Measurements from ENCODE around the gene PNPLA6.
"Not testable (repeated sequence)": the region's sequence is repeated elsewhere in the genome, so short reads cannot be mapped to it uniquely, and the experiment has no call there.

The PNPLA6 gene

DNA sequence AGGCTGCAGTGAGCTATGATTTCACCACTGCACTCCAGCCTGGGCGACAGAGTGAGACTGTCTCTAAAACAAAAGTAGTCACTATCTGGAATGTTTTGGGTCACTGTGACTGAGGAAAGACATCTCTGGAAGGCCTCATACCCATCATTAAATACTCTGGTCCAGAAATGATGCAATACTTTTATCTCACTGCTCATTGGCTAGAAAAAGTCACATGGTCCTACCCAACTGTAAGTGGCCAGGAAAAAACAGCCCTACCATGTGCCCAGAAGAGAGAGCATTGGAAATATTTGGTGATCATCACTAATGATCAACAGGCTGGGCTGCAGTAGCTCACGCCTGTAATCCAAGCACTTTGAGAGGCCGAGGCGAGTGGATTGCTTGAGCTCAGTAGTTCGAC is 29.8 kb downstream of the PNPLA6 start:
- FAIRE-seq (no peak), DNase-seq (ENCODE audit: insufficient read length, low spot score) (no peak)
- TF ChIP-seq, protein P1, sequence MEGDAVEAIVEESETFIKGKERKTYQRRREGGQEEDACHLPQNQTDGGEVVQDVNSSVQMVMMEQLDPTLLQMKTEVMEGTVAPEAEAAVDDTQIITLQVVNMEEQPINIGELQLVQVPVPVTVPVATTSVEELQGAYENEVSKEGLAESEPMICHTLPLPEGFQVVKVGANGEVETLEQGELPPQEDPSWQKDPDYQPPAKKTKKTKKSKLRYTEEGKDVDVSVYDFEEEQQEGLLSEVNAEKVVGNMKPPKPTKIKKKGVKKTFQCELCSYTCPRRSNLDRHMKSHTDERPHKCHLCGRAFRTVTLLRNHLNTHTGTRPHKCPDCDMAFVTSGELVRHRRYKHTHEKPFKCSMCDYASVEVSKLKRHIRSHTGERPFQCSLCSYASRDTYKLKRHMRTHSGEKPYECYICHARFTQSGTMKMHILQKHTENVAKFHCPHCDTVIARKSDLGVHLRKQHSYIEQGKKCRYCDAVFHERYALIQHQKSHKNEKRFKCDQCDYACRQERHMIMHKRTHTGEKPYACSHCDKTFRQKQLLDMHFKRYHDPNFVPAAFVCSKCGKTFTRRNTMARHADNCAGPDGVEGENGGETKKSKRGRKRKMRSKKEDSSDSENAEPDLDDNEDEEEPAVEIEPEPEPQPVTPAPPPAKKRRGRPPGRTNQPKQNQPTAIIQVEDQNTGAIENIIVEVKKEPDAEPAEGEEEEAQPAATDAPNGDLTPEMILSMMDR (IDR thresholded peaks at IDR 0.05; ENCODE audit: insufficient read depth, missing control alignments), result no peak

DNA sequence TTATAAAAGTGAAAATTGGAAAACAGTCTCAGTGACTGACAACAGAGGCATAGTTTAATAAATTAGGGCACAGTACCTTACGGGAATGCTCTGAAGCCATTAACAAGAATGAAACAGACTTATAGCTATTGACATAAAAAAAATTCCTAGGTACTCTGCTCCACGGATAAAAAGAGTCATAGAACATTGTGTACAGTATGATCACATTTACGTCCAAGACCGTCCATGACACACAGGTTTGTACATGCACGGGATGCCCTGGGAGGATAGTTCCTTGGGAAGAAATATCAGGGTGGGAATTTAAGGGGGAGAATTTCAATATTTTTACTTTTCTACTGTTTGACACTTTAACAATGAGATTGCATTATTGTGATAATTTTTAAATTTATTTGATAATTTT is 35.2 kb downstream of the PNPLA6 start:
- no peak for DNase-seq (ENCODE audit: insufficient read length, low spot score)
- TF ChIP-seq, protein P1 (IDR thresholded peaks at IDR 0.05; ENCODE audit: insufficient read depth, missing control alignments), result no peak
- FAIRE-seq, result no peak

DNA sequence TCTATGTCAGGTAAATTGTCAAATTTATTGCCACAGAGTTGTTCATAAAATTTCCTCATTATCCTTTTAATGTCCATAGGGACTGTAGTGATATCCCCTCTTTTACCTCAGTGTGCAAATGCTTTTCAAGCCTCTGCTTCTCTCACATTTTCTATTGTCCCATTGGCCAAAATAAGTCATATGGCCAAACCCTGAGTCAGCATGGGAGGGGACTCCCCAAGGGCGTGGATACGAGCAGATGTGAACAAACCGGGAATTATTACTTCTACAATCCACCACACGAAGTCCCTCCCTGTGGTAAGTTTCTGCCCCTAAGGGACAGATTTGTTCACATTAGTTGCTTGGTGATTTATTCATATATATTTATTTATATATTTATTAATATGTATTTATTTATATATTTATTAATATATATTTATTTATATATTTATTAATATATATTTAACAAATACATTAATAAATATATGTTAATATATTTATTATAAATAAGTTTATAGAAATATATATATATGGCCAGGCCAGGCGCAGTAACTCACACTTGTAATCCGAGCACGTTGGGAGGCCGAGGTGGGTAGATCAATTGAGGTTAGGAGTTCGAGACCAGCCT is 40.0 kb downstream of the PNPLA6 start:
- FAIRE-seq (no peak), DNase-seq (ENCODE audit: insufficient read length, low spot score) (no peak)
- TF ChIP-seq, protein P1 (IDR thresholded peaks at IDR 0.05; ENCODE audit: insufficient read depth, missing control alignments), result no peak

- DNase-seq (ENCODE audit: insufficient read length, low spot score); FAIRE-seq: not testable (repeated sequence)
Observed at GRCh38 chr19:7577422-7577821, 41.9 kb downstream of the PNPLA6 start.

- no peak for FAIRE-seq
- TF ChIP-seq, protein P1 (IDR thresholded peaks at IDR 0.05; ENCODE audit: insufficient read depth, missing control alignments), result no peak
- DNase-seq (ENCODE audit: insufficient read length, low spot score), result no peak
Observed at GRCh38 chr19:7578127-7578526, 42.6 kb downstream of the PNPLA6 start.

DNA sequence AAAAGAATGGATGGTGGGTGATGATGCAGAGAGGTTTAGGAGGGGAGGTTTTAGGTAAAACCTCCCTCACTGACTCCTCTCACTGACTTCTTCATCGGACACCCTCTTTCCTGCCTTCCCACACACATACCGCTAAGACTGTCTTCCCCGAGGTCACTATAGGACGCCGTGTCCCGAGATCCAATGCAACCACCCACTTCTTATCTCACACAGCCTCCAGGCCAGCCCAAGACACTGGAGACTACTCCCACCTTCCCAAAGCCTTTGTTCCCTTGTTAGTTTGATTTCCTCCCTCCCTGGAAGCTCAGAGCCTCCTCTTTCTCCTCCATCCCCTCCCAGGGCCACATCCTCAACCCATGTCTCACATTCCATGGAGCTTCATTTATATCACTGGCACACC is 43.7 kb downstream of the PNPLA6 start:
- FAIRE-seq (no peak), DNase-seq (ENCODE audit: insufficient read length, low spot score) (no peak)
- TF ChIP-seq, protein P1 (IDR thresholded peaks at IDR 0.05; ENCODE audit: insufficient read depth, missing control alignments), result no peak

GRCh38 chr19:7582446-7582845 is 46.9 kb downstream of the PNPLA6 start:
- no peak for DNase-seq (ENCODE audit: insufficient read length, low spot score)
- TF ChIP-seq, protein P1 (IDR thresholded peaks at IDR 0.05; ENCODE audit: insufficient read depth, missing control alignments), result no peak
- FAIRE-seq, result no peak

DNA sequence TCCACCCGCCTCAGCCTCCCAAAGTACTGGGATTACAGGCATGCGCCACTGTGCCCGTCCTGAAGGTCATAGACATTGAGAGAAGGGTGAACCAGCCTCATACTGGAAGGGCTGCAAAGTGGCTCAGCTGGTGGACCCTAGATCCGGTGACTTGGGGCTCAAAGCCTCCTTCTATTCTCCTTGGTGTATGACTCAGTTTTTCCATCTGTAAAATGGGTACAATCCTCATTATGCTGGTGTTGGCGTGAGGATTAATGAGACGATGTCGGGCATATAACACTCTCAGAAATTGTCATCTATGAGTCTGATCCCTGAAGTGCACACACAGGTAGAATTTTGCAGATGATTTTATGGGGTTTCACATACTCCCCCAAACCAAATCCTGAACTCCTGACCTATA is 54.3 kb downstream of the PNPLA6 start:
- TF ChIP-seq, protein P1 (IDR thresholded peaks at IDR 0.05; ENCODE audit: insufficient read depth, missing control alignments), result no peak
- DNase-seq (ENCODE audit: insufficient read length, low spot score) (no peak), FAIRE-seq (no peak)
